SK-N-SH (cell line): ENCODE data around the gene POGZ.

Source experiments
- CHD2 ChIP-seq: fragments of 150-350 bp; IDR thresholded peaks from 2 replicates; pipeline ENCODE4 v1.6.1; 2018; ENCODE audit warnings: low read length; ENCODE audit not compliant: partially characterized antibody
- EP300 ChIP-seq, 2 experiments: IDR thresholded peaks; 2 replicates each; pipeline versions ENCODE4 v1.4.0 to v1.6.1; 2012; ENCODE audit warnings: borderline replicate concordance in 1 of 2, low read depth in 1 of 2, low read length in 1 of 2
- FOXJ3 ChIP-seq: sonication (generic); formaldehyde crosslinking; IDR thresholded peaks from 2 replicates; pipeline ENCODE4 v1.5.1; 2020; ENCODE audit warnings: mild to moderate bottlenecking, missing genetic modification reagents
- GABPA ChIP-seq: IDR thresholded peaks from 2 replicates; pipeline ENCODE4 v1.4.0; 2012; ENCODE audit warnings: low read depth, mild to moderate bottlenecking
- NFIC ChIP-seq: IDR thresholded peaks from 2 replicates; pipeline ENCODE4 v1.4.0; 2012; ENCODE audit warnings: borderline replicate concordance
- POLR2AphosphoS5 ChIP-seq: IDR thresholded peaks from 2 replicates; pipeline ENCODE4 v1.6.1; 2012; ENCODE audit warnings: low read depth, low read length
- REST ChIP-seq: IDR thresholded peaks from 2 replicates; pipeline ENCODE4 v1.6.1; 2012; ENCODE audit warnings: mild to moderate bottlenecking, low read depth, low read length, moderate library complexity
- RFX5 ChIP-seq: IDR thresholded peaks from 2 replicates; pipeline ENCODE4 v1.6.1; 2012; ENCODE audit warnings: mild to moderate bottlenecking, improper control_type of control experiment, low read length
- SMC3 ChIP-seq: IDR thresholded peaks from 2 replicates; pipeline ENCODE4 v1.6.1; 2012; ENCODE audit warnings: low read depth, low read length, improper control_type of control experiment
- TCF12 ChIP-seq: IDR thresholded peaks from 2 replicates; pipeline ENCODE4 v1.4.0; 2012
- TF ChIP-seq, protein P1 (sequence below): fragments of 200-600 bp; sonication (generic); IDR thresholded peaks from 2 replicates; pipeline ENCODE4 v1.6.1; 2017; ENCODE audit warnings: antibody characterized with exemption, mild to moderate bottlenecking, moderate library complexity

- TF ChIP-seq SMC3 (no peak), EP300 (IDR thresholded peaks at IDR 0.05; ENCODE audit: borderline replicate concordance in 1 of 2, low read depth in 1 of 2, low read length in 1 of 2) (no peak), NFIC (no peak), GABPA (no peak), TCF12 (no peak), CHD2 (no peak), RFX5 (no peak), POLR2AphosphoS5 (no peak), FOXJ3 (CRISPR knock-in tag) (no peak), REST (no peak)
- TF ChIP-seq, protein P1, sequence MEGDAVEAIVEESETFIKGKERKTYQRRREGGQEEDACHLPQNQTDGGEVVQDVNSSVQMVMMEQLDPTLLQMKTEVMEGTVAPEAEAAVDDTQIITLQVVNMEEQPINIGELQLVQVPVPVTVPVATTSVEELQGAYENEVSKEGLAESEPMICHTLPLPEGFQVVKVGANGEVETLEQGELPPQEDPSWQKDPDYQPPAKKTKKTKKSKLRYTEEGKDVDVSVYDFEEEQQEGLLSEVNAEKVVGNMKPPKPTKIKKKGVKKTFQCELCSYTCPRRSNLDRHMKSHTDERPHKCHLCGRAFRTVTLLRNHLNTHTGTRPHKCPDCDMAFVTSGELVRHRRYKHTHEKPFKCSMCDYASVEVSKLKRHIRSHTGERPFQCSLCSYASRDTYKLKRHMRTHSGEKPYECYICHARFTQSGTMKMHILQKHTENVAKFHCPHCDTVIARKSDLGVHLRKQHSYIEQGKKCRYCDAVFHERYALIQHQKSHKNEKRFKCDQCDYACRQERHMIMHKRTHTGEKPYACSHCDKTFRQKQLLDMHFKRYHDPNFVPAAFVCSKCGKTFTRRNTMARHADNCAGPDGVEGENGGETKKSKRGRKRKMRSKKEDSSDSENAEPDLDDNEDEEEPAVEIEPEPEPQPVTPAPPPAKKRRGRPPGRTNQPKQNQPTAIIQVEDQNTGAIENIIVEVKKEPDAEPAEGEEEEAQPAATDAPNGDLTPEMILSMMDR = no peak
Measured at GRCh38 chr1:151367658-151368392, 91.5 kb downstream of the POGZ start.
